ENCODE measurements around the gene MAPK1. TPM values are rescaled to one million over a fixed set of nuclear protein-coding genes. Genes with fewer than 3 reads are reported as not detected.
"Not testable (repeated sequence)": the region's sequence is repeated elsewhere in the genome, so short reads cannot be mapped to it uniquely, and the experiment has no call there.

The MAPK1 gene
- total and polyA plus RNA-seq, 12 donors: 8.3 to 124 (median 101) TPM

- peaks cover 0 to 4% (median 0%) of the 10 kb centered on the region in 9 donors for H3K36me3 ChIP-seq
- no peak for TF ChIP-seq CTCF (IDR thresholded peaks at IDR 0.05)
- H3K4me1 ChIP-seq: no peaks in the 10 kb centered on the region
- H3K4me3 ChIP-seq: no peak overlapping the region
- WGBS, 2 donors: 96 to 97% methylated on average over 2 of the region's 2 CpGs
- ATAC-seq (no peak), DNase-seq (no peak)
- H3K9me3 ChIP-seq: no peaks in the 10 kb centered on the region
- H3K27me3 ChIP-seq: no peaks in the 10 kb centered on the region
- intact Hi-C loops (cut with DNase I): no loop called here
- no peak overlapping the region for H3K27ac ChIP-seq
Observed at GRCh38 chr22:21909871-21910270, 42.4 kb upstream of the MAPK1 start.

- DNase-seq: no peak
- H3K9me3 ChIP-seq: no peaks in the 10 kb centered on the region
- H3K4me1 ChIP-seq: no peaks in the 10 kb centered on the region
- no peak for TF ChIP-seq CTCF (IDR thresholded peaks at IDR 0.05)
- no peak overlapping the region for H3K4me3 ChIP-seq
- 88 to 95% methylated on average over 7 of the region's 7 CpGs for WGBS, 2 donors
- H3K27me3 ChIP-seq: no peaks in the 10 kb centered on the region
- peaks cover 0 to 8% (median 0%) of the 10 kb centered on the region in 9 donors for H3K36me3 ChIP-seq
- no peak for ATAC-seq
- intact Hi-C loops (cut with DNase I): no loop called here
- H3K27ac ChIP-seq: no peak overlapping the region
Observed at GRCh38 chr22:21907638-21908522, 40.4 kb upstream of the MAPK1 start.

- H3K27me3 ChIP-seq; ATAC-seq; H3K36me3 ChIP-seq; H3K9me3 ChIP-seq; H3K27ac ChIP-seq; DNase-seq; H3K4me1 ChIP-seq; H3K4me3 ChIP-seq; intact Hi-C loops (cut with DNase I): not testable (repeated sequence)
- WGBS, 2 donors: 97 to 99% methylated on average over 11 of the region's 11 CpGs
Observed at GRCh38 chr22:21905234-21905633, 37.8 kb upstream of the MAPK1 start.

- no peak overlapping the region for H3K4me3 ChIP-seq
- no peaks in the 10 kb centered on the region for H3K4me1 ChIP-seq
- 96 to 99% methylated on average over 4 of the region's 4 CpGs for WGBS, 2 donors
- H3K27ac ChIP-seq: no peak overlapping the region
- H3K27me3 ChIP-seq: no peaks in the 10 kb centered on the region
- no peak for ATAC-seq
- TF ChIP-seq CTCF (IDR thresholded peaks at IDR 0.05): no peak
- peaks cover 0 to 8% (median 0%) of the 10 kb centered on the region in 9 donors for H3K36me3 ChIP-seq
- no peaks in the 10 kb centered on the region for H3K9me3 ChIP-seq
- intact Hi-C loops (cut with DNase I): no loop called here
- no peak for DNase-seq
Observed at GRCh38 chr22:21904250-21904789, 36.9 kb upstream of the MAPK1 start.

- Histone ChIP-seq H3K36me3 (peaks cover 0 to 7% (median 0%) of the 10 kb centered on the region in 9 donors), H3K27ac (no peak overlapping the region), H3K4me3 (no peak overlapping the region), H3K27me3 (no peaks in the 10 kb centered on the region), H3K4me1 (no peaks in the 10 kb centered on the region), H3K9me3 (no peaks in the 10 kb centered on the region)
- ATAC-seq (no peak), DNase-seq (no peak)
- 88 to 96% methylated on average over 4 of the region's 4 CpGs for WGBS, 2 donors
- intact Hi-C loops (cut with DNase I): no loop called here
- TF ChIP-seq CTCF (IDR thresholded peaks at IDR 0.05): no peak
Observed at GRCh38 chr22:21903283-21903682, 35.8 kb upstream of the MAPK1 start.

Data from heart right ventricle (tissue), 16 donors.